ENCODE measurements around the gene CLTC.

DNA sequence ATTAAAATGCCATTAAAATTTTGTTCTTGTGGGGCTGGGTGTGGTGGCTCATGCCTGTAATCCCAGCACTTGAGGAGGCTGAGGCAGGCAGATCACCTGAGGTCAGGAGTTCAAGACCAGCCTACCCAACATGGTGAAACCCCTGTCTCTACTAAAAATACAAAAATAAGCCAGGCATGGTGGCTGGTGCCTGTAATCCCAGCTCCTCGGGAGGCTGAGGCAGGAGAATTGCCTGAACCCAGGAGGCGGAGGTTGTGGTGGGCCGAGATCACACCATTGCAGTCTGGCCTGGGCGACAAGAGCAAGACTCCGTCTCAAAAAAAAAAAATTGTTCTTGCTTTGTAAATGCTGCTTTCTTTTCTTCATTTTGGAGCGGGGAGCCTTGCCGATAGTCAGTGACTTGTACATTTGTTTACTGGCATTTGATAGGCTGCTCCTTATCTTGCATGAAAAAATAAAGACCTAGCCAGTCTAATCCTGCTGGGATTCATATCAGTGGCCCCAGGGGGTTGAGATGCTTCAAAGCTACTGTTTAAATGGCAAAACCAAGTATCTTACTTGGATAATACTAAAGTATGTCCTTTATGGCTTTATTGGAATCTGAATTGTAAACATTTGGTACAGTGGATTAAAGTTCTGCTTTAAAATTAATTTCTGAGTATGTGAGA, 3.3 kb upstream of the CLTC start:
- TF ChIP-seq POLR2A (IDR thresholded peaks at IDR 0.05): no peak
- TF ChIP-seq, protein P1, sequence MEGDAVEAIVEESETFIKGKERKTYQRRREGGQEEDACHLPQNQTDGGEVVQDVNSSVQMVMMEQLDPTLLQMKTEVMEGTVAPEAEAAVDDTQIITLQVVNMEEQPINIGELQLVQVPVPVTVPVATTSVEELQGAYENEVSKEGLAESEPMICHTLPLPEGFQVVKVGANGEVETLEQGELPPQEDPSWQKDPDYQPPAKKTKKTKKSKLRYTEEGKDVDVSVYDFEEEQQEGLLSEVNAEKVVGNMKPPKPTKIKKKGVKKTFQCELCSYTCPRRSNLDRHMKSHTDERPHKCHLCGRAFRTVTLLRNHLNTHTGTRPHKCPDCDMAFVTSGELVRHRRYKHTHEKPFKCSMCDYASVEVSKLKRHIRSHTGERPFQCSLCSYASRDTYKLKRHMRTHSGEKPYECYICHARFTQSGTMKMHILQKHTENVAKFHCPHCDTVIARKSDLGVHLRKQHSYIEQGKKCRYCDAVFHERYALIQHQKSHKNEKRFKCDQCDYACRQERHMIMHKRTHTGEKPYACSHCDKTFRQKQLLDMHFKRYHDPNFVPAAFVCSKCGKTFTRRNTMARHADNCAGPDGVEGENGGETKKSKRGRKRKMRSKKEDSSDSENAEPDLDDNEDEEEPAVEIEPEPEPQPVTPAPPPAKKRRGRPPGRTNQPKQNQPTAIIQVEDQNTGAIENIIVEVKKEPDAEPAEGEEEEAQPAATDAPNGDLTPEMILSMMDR (IDR thresholded peaks at IDR 0.05): no peak
